Gastrocnemius medialis (tissue), 4 donors: ENCODE results near the gene DVL2.

ENCODE experiments used
- POLR2A ChIP-seq, 2 donors: fragments of 450-650 bp; IDR thresholded peaks; one replicate each; pipeline ENCODE4 v1.6.1; 2017; ENCODE audit warnings: antibody characterized with exemption in 2 of 2, mild to moderate bottlenecking in 2 of 2, moderate library complexity in 2 of 2
- TF ChIP-seq, protein P1 (sequence below), 5 experiments: fragments of 450-650 bp in 3 of 5; fragments of 200-600 bp in 2 of 5; sonication (generic) in 2 of 5; IDR thresholded peaks in 4 of 5; conservative IDR thresholded peaks in 1 of 5; 1 replicate in 4 of 5; 2 replicates in 1 of 5; pipeline ENCODE4 v1.5.1; 2016 to 2019; ENCODE audit warnings: antibody characterized with exemption in 5 of 5, mild to moderate bottlenecking in 3 of 5, moderate library complexity in 3 of 5

DNA sequence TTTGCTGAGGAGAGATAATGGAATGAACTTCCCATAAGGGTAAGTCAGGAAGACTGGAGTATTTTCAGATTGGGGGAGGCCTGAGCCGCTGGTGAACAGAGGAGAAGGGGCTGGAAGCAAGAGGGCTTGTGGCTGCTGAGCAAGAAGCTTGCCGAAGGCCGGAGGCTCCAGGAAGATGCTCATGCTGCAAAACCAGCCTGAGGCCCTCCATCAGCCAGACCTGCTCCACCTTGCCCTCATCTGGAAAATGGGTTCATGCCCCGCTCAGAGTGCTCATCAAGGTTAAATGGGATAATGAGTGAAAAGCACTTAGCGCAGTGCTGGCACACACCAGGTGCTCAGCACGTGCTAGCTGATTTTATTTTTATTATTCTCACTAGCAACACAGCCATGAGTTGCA, 49.7 kb downstream of the DVL2 start:
- TF ChIP-seq, protein P1, sequence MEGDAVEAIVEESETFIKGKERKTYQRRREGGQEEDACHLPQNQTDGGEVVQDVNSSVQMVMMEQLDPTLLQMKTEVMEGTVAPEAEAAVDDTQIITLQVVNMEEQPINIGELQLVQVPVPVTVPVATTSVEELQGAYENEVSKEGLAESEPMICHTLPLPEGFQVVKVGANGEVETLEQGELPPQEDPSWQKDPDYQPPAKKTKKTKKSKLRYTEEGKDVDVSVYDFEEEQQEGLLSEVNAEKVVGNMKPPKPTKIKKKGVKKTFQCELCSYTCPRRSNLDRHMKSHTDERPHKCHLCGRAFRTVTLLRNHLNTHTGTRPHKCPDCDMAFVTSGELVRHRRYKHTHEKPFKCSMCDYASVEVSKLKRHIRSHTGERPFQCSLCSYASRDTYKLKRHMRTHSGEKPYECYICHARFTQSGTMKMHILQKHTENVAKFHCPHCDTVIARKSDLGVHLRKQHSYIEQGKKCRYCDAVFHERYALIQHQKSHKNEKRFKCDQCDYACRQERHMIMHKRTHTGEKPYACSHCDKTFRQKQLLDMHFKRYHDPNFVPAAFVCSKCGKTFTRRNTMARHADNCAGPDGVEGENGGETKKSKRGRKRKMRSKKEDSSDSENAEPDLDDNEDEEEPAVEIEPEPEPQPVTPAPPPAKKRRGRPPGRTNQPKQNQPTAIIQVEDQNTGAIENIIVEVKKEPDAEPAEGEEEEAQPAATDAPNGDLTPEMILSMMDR (IDR thresholded peaks at IDR 0.05 in 4 of 5, conservative IDR thresholded peaks at IDR 0.05 in 1 of 5), result no peak
- TF ChIP-seq POLR2A (IDR thresholded peaks at IDR 0.05), result no peak
